Measurements from ENCODE around the gene SSH2. TPM values are rescaled to one million over a fixed set of nuclear protein-coding genes. Genes with fewer than 3 reads are reported as not detected.
A peak's percentile ranks its signal among the peaks of the same experiment; 100 is the strongest.

Gene SSH2
- total and polyA plus RNA-seq, 2 of the 13 experiments (the other 11 are each of a cell fraction or from before 2014, with no cell fraction given): 6.0 to 6.4 TPM

DNA sequence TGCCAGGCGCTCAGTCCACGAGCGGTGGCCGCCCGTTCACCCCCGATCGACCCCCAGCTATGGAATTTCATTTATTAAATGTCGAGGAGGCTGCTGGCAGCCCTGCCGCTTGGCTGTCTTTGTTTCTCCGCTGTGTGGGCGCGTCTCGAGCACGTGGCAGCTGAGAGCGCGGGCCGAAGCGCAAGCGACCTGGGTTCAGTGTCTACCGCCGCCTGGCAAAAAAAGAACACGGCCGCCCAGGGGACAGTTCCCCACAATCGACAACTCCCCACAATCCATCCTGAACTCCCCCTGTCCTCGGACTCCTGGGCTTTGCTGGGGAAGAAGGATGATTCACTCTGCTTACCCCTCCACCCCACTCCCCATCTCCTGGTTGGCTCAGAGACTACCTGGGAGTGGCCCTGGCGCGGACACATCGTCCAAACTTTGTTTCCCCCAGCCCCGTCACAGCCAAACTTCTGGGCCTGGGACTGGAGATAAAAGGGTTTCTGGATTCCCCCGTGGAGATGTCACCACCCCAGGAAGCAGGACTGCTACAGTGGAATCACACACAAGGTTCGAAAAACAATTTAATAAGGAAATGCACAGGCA, 338.8 kb downstream of the SSH2 start:
- ATAC-seq (peak; percentile 43), FAIRE-seq (peak; percentile 26), DNase-seq (ENCODE audit: low spot score) (peak; percentile 58)
- H3K4me3 ChIP-seq (replicated peaks in 1 of 3; ENCODE audit: insufficient read depth in 1 of 3, low read depth in 2 of 3, low read length in 3 of 3): peak overlapping the region; percentile 70 to 91 (median 89)
- peaks cover 59% of the 10 kb centered on the region for H3K4me1 ChIP-seq (ENCODE audit: insufficient read depth, low read length)
- peaks cover 14% of the 10 kb centered on the region; the same call in 1 of the 2 replicates for H4K20me1 ChIP-seq (ENCODE audit: insufficient read depth, low read length)
- H3K9me3 ChIP-seq (ENCODE audit: low read length): no peaks in the 10 kb centered on the region
- H3K36me3 ChIP-seq (replicated peaks in 1 of 2; ENCODE audit: control insufficient read depth in 1 of 2, insufficient read depth in 2 of 2, low read length in 2 of 2): no peaks in the 10 kb centered on the region
- ChIA-PET POLR2A (interaction anchor here (0.9 to 3.0 kb wide), 9 partner anchors 16 to 297 kb away, joined by 3 to 23 read pairs (median 7); partner anchors contain the start of genes ABHD15, NUFIP2 and TAOK1), CTCF (ENCODE audit: low intra/inter-chr PET ratio, low total read pairs) (interaction anchor here (1.6 to 3.1 kb wide), 3 partner anchors 11 to 221 kb away, joined by 5 to 39 read pairs (median 10); no protein-coding TSS in a partner anchor)
- H3K4me2 ChIP-seq (ENCODE audit: low read depth, low read length): peak overlapping the region; percentile 89
- H2AFZ ChIP-seq (ENCODE audit: low read length): no peak overlapping the region
- in situ Hi-C loops (cut with HindIII; ENCODE audit: extremely low pct_ligation_motif_present, low pct_unique_long_range_greater_than_20kb) (no loop called here), intact Hi-C loops (cut with micrococcal nuclease; ENCODE audit: unreplicated experiment) (loop anchor here (1.0 to 10.0 kb wide), 3 partner anchors 11 to 216 kb away; no protein-coding TSS in a partner anchor)
- peak overlapping the region; percentile 72 for H3K9ac ChIP-seq (ENCODE audit: insufficient read depth, low read depth, low read length)
- H3K27me3 ChIP-seq (ENCODE audit: control insufficient read depth in 1 of 2, insufficient read depth in 2 of 2, low read length in 2 of 2): peaks cover 1 to 24% of the 10 kb centered on the region in 2 experiments; a peak in 3 of 5 replicates
- peaks cover 23% of the 10 kb centered on the region for H3K79me2 ChIP-seq (ENCODE audit: insufficient read depth, low read length)
- H3K27ac ChIP-seq (ENCODE audit: extremely low read length, insufficient read depth, low read length): peak overlapping the region; percentile 62
- TSS peak; percentile 54 for BruUV-seq (replicated peaks)
- WGBS (ENCODE audit: low lambda C conversion rate): 0% methylated on average over 16 of the region's 31 CpGs
- TF ChIP-seq CEBPB (IDR thresholded peaks at IDR 0.05; ENCODE audit: borderline replicate concordance, low read depth, low read length) (no peak), ZBTB40 (IDR thresholded peaks at IDR 0.05) (no peak), ZBTB40 (CRISPR knock-in tag; IDR thresholded peaks at IDR 0.05) (peak; percentile 31; the same call in 1 of the 2 replicates), NCOR1 (IDR thresholded peaks at IDR 0.05; ENCODE audit: borderline replicate concordance, low read length) (no peak), ZMYM4 (CRISPR knock-in tag; IDR thresholded peaks at IDR 0.05) (peak; percentile 19), TFE3 (CRISPR knock-in tag; IDR thresholded peaks at IDR 0.05) (0 out of 2 replicates have a peak, but pooled peaks have one; percentile 36)
- TF ChIP-seq, protein P1, sequence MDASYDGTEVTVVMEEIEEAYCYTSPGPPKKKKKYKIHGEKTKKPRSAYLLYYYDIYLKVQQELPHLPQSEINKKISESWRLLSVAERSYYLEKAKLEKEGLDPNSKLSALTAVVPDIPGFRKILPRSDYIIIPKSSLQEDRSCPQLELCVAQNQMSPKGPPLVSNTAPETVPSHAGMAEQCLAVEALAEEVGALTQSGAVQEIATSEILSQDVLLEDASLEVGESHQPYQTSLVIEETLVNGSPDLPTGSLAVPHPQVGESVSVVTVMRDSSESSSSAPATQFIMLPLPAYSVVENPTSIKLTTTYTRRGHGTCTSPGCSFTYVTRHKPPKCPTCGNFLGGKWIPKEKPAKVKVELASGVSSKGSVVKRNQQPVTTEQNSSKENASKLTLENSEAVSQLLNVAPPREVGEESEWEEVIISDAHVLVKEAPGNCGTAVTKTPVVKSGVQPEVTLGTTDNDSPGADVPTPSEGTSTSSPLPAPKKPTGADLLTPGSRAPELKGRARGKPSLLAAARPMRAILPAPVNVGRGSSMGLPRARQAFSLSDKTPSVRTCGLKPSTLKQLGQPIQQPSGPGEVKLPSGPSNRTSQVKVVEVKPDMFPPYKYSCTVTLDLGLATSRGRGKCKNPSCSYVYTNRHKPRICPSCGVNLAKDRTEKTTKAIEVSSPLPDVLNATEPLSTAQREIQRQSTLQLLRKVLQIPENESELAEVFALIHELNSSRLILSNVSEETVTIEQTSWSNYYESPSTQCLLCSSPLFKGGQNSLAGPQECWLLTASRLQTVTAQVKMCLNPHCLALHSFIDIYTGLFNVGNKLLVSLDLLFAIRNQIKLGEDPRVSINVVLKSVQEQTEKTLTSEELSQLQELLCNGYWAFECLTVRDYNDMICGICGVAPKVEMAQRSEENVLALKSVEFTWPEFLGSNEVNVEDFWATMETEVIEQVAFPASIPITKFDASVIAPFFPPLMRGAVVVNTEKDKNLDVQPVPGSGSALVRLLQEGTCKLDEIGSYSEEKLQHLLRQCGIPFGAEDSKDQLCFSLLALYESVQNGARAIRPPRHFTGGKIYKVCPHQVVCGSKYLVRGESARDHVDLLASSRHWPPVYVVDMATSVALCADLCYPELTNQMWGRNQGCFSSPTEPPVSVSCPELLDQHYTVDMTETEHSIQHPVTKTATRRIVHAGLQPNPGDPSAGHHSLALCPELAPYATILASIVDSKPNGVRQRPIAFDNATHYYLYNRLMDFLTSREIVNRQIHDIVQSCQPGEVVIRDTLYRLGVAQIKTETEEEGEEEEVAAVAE (CRISPR knock-in tag; IDR thresholded peaks at IDR 0.05; ENCODE audit: borderline replicate concordance): peak; percentile 34; the same call in 1 of the 2 replicates

All from HepG2 (cell line).